Ovary (tissue), 3 donors: ENCODE measurements around the gene ZNF606.

Experiments used
- EP300 ChIP-seq: sonication (generic); formaldehyde crosslinking; IDR thresholded peaks from one replicate; pipeline ENCODE4 v1.6.1; 2017; ENCODE audit warnings: antibody characterized with exemption
- POLR2A ChIP-seq: fragments of 450-650 bp; IDR thresholded peaks from one replicate; pipeline ENCODE4 v1.6.1; 2017; ENCODE audit warnings: antibody characterized with exemption, mild to moderate bottlenecking, moderate library complexity
- TF ChIP-seq, protein P1 (sequence below), 3 donors: fragments of 450-650 bp in 2 of 3; fragments of 200-600 bp in 1 of 3; IDR thresholded peaks; one replicate each; pipeline versions ENCODE4 v1.5.1 to v1.8.0; 2016 to 2022; ENCODE audit warnings: antibody characterized with exemption in 3 of 3, mild to moderate bottlenecking in 1 of 3
- donor health status: DM: no; HTN: no; CAD: no.

- TF ChIP-seq, protein P1, sequence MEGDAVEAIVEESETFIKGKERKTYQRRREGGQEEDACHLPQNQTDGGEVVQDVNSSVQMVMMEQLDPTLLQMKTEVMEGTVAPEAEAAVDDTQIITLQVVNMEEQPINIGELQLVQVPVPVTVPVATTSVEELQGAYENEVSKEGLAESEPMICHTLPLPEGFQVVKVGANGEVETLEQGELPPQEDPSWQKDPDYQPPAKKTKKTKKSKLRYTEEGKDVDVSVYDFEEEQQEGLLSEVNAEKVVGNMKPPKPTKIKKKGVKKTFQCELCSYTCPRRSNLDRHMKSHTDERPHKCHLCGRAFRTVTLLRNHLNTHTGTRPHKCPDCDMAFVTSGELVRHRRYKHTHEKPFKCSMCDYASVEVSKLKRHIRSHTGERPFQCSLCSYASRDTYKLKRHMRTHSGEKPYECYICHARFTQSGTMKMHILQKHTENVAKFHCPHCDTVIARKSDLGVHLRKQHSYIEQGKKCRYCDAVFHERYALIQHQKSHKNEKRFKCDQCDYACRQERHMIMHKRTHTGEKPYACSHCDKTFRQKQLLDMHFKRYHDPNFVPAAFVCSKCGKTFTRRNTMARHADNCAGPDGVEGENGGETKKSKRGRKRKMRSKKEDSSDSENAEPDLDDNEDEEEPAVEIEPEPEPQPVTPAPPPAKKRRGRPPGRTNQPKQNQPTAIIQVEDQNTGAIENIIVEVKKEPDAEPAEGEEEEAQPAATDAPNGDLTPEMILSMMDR (IDR thresholded peaks at IDR 0.05) = no peak
- TF ChIP-seq EP300 (no peak), POLR2A (no peak)
Observed at GRCh38 chr19:58014141-58014540, 11.5 kb upstream of the ZNF606 start.
